Brain pericyte (primary cell): ENCODE data around the gene DCC.

Source experiments
- DNase-seq: peaks from one replicate; pipeline ENCODE4 v3.0.0-alpha.2; 2012; ENCODE audit warnings: low read depth, low spot score

DCC gene

DNA sequence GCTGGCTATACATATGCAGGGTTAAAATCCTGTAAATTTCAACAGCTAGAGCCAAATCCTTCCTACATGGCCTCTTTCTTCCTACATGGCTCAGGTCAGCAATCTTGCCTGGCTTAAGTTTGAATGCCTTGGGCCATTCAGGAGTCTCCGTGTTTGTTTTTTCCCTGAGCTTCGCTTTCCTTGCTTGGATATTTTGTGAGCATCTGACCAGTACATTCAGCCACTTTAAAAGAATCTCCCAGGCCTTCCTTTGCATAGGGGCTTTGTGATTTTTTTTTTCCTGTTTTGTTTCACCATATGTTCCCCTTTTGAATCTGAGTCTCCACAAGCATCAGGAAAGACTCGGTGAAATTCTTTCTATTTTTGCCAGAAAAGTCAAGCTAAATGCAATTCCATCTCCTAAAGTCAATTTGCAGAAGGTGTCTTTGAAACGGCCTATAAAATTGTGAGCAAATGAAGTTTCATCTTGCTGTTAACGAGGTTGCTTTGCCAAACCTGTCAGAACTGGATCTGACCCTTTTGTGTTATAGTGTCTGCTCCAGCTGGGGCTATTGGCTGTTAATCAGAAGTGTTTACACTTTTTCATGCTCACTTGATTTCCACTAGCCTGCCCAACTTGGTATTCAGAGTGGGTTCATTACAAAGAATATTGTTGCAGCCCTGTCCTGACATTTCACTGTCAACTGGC is 256.9 kb downstream of the DCC start:
- DNase-seq, result no peak

DNA sequence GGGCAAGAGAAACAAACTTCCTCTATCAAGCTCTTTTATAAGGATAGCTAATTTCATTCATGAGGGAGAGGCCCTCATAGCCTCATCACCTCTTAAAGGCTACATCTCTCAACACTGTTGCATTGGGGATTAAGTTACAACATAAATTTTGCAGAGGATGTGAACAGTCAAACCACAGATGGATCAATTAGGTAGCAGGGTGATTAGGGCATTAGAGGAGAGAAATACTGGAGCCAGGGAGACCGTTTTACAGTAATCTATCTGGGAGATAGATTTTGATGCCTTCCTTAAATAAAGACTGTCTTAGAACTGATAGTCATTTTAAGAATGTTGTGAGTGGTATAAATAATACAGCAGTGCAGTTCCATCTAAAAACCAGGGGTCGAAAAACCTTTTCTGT is 258.9 kb downstream of the DCC start:
- DNase-seq, result no peak

DNA sequence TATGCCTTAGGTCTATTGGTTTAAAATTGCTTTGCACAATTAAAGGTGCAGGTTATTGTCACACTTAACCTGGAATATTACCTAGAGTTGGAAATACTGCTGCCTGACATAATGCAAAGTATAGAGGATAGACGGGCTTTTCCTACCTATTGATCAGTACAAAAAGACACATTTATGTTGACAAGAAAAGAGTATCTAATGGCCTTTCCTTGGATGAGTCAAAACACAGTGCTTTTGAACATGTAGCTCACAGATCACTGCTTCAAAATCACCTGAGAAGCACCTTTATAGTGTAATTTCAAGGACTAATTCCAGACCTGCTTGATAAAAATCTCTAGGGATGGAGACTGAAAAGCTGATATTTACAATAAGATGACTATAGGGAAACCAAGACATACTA is 262.8 kb downstream of the DCC start:
- DNase-seq, result no peak

DNA sequence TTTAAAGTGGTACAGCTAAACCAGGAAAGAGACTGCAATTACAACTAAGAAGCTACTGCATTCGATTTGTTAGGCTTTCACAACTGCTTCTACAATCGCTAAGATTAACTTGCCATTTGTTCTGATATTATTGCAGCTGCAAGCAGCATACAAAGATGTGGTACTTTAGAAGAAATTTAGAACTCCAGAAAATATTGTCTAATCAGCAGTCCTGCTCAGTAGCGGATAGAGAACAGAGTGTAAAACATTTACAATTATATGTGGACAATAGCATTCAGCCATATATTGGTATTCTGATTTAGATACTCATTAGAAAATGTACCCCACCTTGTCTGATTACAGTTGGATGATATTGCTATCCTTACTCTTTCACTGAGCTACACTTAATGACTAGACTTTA is 265.3 kb downstream of the DCC start:
- DNase-seq, result no peak

DNA sequence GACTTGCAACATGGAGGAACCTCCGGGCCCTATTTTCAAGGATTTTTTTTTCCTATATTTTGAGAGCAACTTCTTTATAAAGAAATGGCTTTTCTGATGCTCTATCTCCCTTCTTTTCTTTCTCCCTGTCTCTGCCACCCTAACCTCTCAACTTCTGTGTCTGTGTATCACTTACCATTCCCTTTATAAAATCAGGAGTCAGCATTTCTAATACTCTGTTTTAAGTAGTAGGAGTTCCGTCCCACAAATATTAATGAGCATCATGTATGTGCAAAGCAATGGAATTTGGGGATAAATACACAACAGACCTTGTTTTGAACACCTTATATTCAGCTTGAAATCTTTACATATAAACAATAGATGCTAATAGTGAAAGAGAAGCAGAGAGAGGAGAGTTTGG is 268.0 kb downstream of the DCC start:
- DNase-seq, result no peak

DNA sequence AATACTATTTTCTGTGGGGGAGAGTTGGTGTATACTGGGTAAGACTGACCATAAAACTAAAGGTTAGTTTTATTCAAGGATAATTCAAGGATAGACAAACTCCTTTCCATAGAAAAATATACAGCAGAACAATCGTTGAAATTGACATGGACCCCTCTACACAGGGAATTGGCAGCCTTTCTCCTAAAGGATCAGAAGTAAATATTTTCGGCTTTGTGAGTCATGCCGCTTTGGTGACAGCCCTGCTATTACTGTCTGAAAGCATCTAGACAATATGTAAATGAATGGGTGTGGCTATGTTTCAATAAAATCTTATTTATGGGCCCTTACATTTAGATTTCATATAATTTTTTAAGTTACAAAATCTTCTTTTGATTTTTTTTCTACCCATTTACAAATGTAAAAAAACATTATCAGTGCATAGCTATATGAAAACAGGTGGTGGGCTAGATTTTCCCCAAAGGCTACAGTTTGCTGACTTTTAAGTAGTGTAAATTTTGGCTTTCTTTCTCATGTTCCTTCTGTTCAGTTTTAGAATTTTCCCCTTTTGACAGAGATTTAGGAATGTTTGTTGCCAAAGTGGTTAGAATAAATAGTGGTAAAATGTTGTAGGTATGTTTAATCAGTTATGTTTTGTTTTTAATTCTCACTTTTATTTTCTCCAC is 270.6 kb downstream of the DCC start:
- no peak for DNase-seq

DNA sequence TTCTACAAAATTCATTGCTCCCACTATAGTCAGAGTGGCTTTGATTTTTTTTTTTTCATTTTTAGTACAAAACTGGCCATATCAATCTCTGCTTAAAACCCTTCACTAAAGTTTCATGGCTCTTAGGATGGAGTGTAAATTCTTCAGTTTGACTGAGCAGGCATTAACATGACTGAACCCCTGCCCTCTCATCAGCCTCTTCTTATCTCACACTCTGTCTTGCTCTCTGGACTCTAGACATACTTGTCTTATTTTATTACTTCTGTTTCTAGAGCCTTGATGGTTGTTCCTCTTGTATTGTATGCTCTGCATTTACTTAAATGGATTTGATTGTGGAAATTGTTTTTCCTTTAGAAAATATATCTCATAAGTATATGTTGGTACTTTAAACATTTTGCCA is 272.4 kb downstream of the DCC start:
- no peak for DNase-seq

DNA sequence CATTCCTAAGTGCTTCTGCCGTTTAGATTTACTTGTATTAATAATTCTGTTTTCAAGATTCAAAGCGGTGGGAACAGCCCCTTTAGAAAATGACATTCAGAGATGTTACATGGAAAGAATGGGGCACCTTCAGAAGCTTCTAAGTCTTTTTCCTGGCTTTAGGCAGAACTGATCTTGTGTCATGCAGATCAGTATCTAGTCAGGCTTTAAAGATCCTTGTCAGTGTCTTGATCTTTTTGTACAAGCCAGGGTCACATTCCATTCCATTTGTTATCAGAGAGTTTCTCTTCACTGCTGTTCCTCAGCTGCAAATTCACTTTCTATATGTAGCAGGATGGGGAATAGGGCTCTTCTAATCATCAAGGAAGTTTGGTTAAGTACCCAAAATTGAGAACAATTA is 275.3 kb downstream of the DCC start:
- DNase-seq, result no peak

DNA sequence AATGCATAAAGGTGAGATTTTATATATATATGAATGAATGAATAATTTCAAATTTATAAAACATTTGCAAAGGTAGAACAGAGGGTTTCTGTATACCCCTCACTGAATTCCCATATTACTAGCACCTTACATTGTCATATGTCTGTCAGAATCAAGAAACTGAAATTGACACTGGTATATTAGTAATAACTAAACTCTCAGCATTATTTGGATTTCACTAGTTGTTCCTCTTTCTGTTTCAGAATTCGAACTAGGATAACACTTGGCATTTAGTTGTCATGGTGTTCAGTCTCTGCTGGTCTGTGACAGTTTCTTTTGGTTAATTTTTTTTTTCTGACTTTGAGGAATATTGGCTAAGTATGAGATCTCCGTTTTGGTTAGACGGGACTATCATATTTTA is 275.9 kb downstream of the DCC start:
- DNase-seq, result no peak

DNA sequence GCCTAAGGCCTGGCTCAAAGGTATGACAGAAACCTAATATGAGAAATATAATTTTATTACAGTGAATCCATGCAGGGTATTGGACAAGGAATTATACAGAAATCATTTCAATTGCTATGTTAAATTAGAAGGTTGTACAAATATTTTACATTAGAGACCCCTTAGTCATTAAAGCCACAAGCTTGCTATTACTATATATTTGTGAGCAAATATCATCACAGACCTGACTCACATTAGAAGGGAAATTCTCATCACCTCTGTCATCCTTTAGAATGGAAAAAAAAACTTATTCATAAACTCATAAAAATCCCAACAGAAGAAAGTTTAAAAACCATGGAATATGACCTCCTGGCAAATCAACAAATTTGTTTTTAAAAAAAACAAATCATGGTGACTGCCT is 277.9 kb downstream of the DCC start:
- DNase-seq, result no peak

DNA sequence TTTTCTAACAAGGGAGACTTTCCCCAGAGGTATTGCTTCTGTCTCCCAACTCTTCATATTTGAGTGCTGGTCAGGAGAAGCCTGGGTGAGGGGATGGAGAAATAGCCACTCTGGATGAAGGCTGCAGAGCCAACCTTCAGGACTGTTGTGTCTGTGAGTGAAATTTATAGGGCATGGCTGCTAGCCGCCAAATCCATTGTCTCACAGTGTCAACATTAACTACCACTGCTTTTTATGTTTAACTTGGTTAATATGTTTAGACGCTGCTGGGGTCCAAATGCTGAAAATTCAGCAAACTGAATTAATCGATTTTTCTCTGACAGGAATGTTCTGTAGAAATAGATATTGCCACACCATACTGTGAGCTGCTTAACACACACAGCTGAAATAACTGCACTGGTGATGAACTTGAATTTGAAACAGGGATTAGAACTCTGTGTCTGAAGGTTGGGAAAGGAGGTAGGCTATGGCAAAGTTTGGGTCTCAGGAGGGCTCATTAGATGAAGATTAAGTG is 281.0 kb downstream of the DCC start:
- no peak for DNase-seq

DNA sequence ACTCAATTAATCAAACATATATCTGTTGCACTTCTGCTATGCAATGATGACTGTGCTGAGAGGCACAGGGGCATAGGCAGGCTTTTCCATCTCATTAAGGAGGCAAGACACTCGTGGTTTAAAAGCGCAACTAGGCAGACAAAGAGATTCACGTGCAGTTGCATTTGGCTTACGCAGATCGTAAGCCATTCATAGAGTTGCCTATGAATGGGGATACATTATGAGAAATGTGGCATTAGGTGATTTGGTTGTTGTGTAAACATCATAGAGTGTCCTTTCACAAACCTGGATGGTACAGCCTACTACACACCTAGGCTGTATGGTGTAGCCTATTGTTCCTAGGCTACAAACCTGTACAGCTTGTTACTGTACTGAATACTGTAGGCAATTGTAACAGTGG is 284.7 kb downstream of the DCC start:
- DNase-seq, result no peak

DNA sequence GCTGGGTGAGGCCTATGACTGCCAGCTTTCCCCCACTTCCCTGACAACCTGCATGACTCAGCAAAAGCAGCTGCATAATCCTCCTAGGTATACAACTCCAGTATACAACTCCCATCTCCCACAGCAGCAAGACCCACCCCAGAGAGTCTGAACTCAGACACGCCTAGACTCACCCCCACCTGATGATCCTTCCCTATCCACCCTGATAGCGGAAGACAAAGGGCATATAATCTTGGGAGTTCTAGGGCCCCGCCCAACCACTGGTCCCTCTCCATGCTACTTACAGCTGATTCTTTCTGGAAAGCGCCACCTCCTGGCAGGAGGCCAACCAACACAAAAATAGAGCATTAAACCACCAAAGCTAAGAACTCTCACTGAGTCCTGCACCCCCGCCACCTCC is 296.5 kb downstream of the DCC start:
- DNase-seq, result no peak

DNA sequence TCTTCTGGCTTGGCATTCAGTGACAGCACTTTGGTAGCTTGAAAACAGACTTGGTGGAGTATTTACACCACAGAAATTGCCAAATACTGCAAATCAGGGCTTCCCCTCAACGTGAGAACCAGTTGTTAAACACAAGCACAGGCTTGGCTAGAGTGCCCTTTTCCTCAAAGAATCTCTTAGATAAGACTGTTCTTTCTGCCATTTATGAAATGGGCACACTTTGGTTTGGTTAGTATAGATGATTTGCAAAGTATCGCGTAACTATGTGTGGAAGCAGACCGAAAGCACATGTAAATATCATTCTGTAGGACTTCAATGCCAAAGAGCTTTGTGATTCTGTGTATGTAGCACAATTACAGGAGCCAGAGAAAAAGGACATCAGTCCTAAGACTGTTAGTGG is 308.2 kb downstream of the DCC start:
- DNase-seq, result no peak

DNA sequence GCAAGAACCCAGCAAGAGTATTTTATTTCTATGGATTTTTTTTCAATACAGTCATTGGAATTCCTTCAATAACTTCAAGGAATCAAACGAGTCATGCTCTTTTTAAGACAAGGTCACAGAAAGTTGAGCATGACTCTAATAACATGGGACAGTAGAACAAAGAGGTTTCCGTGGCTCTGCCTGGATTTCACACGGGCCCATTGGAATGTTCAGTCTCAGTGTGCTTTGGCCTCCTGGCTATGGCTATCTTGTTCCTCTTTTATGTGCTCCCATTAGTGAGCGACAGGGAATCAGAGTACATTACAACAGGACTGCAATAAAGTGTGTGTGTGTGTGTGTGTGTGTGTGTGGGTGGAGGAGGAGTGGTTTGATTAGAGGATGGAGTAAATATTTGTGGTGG is 312.4 kb downstream of the DCC start:
- DNase-seq, result no peak

DNA sequence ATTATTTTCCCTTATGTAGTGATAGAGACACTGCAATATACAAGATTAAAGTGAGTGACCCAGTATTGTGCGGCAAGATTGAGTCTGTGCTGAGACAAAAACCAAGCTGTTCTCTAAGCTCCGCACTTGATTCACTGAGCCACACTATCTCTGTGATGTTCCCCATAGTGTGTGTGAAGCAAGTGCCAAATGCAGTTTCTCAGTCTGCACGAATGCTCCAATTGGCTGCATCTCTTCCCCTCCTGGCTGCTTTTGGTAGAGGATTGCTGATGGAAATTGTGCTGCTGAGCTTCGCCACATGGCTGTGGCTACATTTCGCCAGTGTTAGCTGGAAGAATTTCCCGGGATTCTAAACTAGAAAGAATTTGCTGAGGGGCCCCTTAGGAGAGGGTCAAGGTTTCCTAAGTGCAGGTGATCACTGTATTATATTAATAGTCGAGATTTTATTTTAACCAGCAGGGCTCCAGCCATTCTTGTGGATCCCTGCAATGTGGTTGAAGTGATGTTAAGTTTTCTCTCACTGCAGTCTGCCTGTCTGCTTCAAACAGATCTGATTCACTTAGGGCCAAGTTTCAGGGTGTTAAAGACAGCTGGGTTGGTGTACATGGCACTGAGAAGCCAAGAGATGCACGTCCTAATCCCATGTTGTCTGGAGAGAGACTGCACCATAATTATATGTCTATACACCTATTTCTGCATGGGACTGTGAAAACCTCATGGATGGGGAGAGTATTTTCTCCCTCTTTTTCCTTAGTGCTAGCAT is 317.2 kb downstream of the DCC start:
- no peak for DNase-seq

DNA sequence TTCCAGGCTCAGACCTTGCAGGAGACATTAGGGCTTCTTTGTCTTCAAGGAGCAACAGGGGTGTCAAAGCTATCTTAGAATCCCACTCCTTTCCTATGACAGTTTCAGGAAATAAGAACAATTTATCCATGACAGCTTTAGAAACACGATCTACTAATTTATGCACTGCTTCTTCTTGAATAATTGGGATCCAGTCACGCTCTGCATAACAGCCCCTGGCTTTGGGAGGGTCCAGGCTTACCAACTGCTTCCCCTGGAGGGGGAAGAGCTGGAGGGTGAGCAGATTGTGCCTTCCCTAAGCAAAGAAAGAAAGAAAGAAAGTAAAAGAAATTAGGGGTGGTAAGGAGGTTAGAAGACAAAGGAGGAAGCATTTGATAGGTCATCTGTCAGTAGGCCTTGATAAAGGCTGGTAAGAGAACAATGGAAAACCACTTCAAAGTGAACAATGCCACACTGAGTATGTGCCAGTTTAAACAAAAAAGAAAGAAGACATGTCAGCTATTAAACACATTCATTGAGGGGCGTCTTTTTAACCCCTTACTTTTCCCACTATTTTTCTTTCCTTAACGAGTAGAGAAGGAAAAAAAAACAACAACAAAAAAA is 327.6 kb downstream of the DCC start:
- no peak for DNase-seq

DNA sequence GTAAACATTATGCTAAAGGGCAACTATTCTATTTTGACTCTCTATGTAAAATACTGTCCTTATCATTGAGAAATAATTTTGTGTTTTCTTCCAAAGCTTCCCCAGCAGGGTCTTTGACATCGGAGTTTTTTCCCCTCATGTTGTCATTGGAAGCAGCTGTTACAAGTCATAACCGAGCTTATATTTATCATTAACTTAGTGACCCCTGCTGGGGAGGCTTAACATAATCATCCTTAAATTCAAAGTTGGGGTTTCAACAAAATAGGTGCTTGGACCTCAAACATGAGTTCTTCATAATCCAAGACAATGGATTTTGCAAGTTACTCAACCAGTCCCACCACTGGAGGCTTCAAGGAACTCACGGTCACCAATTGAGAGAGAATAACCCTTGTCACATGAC is 330.9 kb downstream of the DCC start:
- no peak for DNase-seq

DNA sequence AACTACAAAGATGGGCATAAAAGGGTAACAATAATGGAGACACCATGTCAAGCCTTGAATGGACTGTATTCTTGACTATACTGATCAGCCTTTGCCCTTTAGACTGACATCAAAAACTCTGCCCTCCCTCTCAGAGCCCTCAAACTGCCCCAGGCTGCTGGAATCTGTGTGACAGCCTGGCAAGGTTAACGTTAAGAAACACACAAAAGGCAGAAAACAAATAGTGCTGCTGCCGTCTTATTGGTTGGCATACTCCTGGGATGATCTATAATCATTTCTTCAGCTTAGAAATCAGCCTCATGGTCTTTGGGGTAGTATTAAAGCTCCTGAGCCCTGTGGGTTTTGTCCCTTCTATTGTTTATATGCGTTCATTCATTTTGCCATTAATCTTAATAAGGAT is 338.0 kb downstream of the DCC start:
- no peak for DNase-seq

DNA sequence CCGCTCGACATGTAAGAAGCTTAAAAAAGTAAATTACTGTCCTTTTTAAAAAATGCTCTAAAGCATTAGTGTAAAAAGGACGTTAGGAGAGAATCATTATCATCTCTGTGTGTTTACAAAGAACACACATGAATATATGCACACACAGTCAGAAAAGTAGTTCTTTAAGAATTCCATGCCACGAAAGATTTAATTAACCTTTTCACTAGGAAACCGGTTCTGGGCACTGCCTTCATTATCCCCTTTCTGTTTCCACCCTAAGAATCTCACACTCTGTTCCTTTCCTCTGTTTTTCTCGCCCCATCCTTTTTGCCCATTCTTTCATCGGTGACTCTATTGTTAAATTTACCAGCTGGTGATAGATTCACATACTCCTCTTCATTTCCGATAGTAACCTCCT is 338.6 kb downstream of the DCC start:
- DNase-seq, result no peak

DNA sequence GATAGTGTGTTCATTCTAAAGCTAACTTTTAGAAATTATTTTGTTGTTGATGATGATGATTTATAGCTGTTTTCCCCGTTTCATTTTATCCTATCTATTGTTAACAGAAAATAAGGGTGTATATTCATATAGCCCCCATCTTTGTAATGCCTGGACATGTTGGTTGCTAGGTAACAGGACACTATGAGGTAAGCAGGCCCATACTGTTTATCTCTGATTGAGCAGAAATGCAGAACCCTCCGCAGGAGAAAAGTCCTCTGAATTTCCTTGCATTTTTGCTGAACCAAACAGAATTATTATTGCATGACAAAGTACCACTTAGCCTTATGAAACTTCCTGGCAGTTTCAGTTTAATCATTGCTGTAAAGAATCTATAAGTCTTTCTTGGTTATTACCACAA is 339.4 kb downstream of the DCC start:
- DNase-seq, result no peak

DNA sequence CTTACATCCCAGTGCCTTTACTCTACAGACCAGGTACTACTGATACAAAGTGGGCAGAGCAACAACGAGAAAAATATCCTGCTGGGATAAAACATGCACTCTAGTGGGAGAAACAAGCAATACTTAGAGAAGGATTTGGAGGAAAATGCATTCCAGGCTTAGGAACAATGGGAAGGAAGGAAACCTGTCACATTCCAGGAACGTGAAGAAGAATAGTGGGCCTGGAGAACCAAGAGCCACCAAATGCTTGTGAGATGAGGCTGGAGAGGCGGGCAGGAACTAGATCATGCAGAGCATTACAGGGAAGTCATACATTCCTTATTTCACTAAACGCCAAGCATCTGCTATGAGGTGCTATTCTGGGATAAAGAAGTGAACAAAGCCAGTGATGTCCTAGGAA is 342.3 kb downstream of the DCC start:
- DNase-seq, result no peak
